Measurements from ENCODE around the gene PCDHB16.
"Not testable (repeated sequence)": the region's sequence is repeated elsewhere in the genome, so short reads cannot be mapped to it uniquely, and the experiment has no call there.

Gene PCDHB16

DNA sequence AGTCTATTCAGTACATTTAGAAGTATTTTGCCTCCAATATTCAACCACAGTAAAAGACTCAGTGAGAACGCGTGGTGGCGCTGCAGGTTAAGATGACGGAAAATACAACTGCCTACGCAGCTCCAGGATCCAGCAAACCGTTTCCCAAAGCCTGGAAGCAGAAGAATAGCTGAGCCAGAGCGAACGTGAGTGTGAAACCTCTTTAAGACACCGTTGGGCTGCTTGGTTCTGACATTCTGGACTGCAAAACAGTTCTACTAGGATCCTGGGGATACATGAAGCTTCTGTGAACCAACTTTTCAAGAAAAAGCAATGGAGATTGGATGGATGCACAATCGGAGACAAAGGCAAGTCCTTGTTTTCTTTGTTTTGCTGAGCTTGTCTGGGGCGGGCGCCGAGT is at the start of gene PCDHB16:
TSS of gene PCDHB16 (plus strand) at position 140 of the 400 bp plus-strand sequence. CDS start at position 313, 173 bp downstream.
- H3K27me3 Mint-ChIP-seq, result peaks cover 51% of the 10 kb centered on the region
- no peak within 1 kb of the TSS for H3K27ac Mint-ChIP-seq
- H3K9me3 Mint-ChIP-seq, result peaks cover 16% of the 10 kb centered on the region
- H3K4me3 Mint-ChIP-seq, result no peak within 1 kb of the TSS
- no peak for ATAC-seq
- peaks cover 7% of the 10 kb centered on the region for H3K4me1 Mint-ChIP-seq
- no peaks in the 10 kb centered on the region for H3K36me3 Mint-ChIP-seq

DNA sequence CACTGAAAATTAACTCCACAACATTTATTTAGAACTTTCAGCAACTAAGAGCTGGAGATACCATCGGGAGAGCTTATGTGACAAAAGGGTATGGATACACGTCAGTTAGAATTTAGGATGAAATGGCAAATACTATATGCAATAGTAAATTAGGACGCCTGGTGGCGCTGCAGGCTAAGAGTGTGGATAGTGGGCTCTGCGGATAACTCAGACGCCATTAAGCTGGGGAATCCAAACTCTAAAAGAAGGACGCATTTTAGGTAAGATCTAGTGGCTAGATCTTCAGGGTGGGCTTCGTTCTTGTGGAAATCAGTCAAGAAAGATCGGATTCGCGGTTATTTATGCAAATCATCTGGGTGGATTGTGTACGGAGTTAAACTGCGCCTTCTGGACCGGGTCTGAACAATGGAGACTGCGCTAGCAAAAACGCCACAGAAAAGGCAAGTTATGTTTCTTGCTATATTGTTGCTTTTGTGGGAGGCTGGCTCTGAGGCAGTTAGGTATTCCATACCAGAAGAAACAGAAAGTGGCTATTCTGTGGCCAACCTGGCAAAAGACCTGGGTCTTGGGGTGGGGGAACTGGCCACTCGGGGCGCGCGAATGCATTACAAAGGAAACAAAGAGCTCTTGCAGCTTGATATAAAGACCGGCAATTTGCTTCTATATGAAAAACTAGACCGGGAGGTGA is 47.0 kb upstream of the PCDHB16 start, which contains the start of gene PCDHB5:
TSS of gene PCDHB5 (plus strand) at position 177 of the 688 bp plus-strand sequence. CDS start at position 406, 229 bp downstream.
- Mint-ChIP-seq H3K27me3 (peaks cover 18% of the 10 kb centered on the region), H3K9me3 (peaks cover 17% of the 10 kb centered on the region), H3K4me1 (peaks cover 7% of the 10 kb centered on the region), H3K4me3 (no peak within 1 kb of the TSS), H3K27ac (no peak within 1 kb of the TSS), H3K36me3 (no peaks in the 10 kb centered on the region)
- no peak for ATAC-seq

DNA sequence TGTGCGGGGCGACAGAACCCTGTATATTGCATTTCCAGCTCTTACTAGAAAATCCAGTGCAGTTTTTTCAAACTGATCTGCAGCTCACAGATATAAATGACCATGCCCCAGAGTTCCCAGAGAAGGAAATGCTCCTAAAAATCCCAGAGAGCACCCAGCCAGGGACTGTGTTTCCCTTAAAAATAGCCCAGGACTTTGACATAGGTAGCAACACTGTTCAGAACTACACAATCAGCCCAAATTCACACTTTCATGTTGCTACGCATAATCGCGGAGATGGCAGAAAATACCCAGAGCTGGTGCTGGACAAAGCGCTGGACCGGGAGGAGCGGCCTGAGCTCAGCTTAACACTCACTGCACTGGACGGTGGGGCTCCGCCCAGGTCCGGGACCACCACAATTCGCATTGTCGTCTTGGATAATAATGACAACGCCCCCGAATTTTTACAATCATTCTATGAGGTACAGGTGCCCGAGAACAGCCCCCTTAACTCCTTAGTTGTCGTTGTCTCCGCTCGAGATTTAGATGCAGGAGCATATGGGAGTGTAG is 46.4 kb upstream of the PCDHB16 start:
- H3K9me3 Mint-ChIP-seq, result peaks cover 17% of the 10 kb centered on the region
- H3K4me1 Mint-ChIP-seq, result peaks cover 7% of the 10 kb centered on the region
- H3K4me3 Mint-ChIP-seq, result no peak overlapping the region
- peaks cover 18% of the 10 kb centered on the region for H3K27me3 Mint-ChIP-seq
- no peaks in the 10 kb centered on the region for H3K36me3 Mint-ChIP-seq
- H3K27ac Mint-ChIP-seq, result no peak overlapping the region
- no peak for ATAC-seq

DNA sequence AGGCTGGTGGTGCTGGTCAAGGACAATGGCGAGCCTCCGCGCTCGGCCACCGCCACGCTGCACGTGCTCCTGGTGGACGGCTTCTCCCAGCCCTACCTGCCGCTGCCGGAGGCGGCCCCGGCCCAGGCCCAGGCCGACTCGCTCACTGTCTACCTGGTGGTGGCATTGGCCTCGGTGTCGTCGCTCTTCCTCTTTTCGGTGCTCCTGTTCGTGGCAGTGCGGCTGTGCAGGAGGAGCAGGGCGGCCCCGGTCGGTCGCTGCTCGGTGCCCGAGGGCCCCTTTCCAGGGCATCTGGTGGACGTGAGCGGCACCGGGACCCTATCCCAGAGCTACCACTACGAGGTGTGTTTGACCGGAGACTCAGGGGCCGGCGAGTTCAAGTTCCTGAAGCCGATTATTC is 44.8 kb upstream of the PCDHB16 start:
- H3K4me1 Mint-ChIP-seq, H3K4me3 Mint-ChIP-seq, H3K36me3 Mint-ChIP-seq, H3K27ac Mint-ChIP-seq, ATAC-seq: not testable (repeated sequence)
- H3K27me3 Mint-ChIP-seq, result peaks cover 27% of the 10 kb centered on the region
- H3K9me3 Mint-ChIP-seq, result peaks cover 17% of the 10 kb centered on the region

DNA sequence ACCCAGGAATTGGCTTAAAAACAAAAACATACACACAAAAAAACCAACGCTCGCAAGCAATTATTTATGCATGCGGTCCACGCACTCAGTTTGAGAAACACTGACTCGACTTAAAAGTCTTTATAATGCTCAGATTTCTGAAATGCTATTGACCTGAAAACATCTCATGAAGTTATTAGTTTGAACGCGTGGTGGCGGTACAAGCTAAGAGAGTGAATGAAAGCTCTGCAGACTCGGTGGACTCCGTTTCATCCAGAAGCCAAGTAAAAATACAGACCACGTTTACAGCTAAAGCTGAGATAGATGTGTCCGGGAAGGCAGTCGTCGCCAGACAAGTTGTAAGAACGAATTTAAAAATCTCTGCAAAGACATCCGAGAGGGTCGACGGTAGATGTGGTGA is 32.4 kb upstream of the PCDHB16 start, which contains the start of gene PCDHB6:
TSS of gene PCDHB6 (plus strand) at position 246 of the 400 bp plus-strand sequence. CDS start 201 bp downstream, outside the sequence.
- Mint-ChIP-seq H3K36me3 (no peaks in the 10 kb centered on the region), H3K4me3 (peak within 1 kb of the TSS; percentile 31), H3K9me3 (peaks cover 5% of the 10 kb centered on the region), H3K27ac (no peak within 1 kb of the TSS), H3K27me3 (peaks cover 38% of the 10 kb centered on the region), H3K4me1 (peaks cover 12% of the 10 kb centered on the region)
- no peak for ATAC-seq

DNA sequence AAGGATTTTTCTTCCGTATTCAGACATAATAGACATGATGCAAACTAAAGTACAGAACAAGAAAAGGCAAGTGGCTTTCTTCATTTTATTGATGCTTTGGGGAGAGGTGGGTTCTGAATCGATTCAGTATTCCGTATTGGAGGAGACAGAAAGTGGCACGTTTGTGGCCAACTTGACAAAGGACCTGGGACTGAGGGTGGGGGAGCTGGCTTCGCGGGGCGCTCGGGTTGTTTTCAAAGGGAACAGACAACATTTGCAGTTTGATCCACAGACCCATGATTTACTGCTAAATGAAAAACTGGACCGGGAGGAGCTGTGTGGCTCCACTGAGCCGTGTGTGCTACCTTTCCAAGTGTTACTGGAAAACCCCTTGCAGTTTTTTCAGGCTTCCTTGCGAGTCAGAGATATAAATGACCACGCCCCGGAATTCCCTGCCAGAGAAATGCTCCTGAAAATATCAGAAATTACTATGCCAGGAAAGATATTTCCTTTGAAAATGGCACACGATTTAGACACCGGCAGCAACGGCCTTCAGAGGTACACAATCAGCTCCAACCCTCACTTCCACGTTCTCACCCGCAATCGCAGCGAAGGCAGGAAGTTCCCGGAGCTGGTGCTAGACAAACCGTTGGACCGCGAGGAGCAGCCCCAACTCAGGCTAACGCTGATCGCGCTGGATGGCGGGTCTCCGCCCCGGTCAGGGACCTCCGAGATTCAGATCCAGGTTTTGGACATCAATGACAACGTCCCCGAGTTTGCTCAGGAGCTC is 31.8 kb upstream of the PCDHB16 start:
- H3K27ac Mint-ChIP-seq, result no peak overlapping the region
- peaks cover 35% of the 10 kb centered on the region for H3K27me3 Mint-ChIP-seq
- H3K9me3 Mint-ChIP-seq, result peaks cover 5% of the 10 kb centered on the region
- no peaks in the 10 kb centered on the region for H3K36me3 Mint-ChIP-seq
- H3K4me1 Mint-ChIP-seq, result peaks cover 12% of the 10 kb centered on the region
- no peak overlapping the region for H3K4me3 Mint-ChIP-seq
- no peak for ATAC-seq

DNA sequence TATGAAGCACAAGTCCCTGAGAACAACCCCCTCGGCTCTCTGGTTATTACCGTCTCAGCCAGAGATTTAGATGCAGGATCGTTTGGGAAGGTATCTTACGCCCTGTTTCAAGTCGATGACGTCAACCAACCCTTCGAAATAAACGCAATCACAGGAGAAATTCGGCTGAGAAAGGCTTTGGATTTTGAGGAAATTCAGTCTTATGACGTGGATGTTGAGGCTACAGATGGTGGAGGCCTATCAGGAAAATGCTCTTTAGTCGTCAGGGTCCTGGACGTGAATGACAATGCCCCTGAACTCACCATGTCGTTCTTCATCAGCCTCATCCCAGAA is 31.2 kb upstream of the PCDHB16 start:
- Mint-ChIP-seq H3K27me3 (peaks cover 39% of the 10 kb centered on the region), H3K27ac (no peak overlapping the region), H3K4me1 (peaks cover 10% of the 10 kb centered on the region), H3K36me3 (no peaks in the 10 kb centered on the region), H3K9me3 (peaks cover 5% of the 10 kb centered on the region), H3K4me3 (no peak overlapping the region)
- no peak for ATAC-seq

DNA sequence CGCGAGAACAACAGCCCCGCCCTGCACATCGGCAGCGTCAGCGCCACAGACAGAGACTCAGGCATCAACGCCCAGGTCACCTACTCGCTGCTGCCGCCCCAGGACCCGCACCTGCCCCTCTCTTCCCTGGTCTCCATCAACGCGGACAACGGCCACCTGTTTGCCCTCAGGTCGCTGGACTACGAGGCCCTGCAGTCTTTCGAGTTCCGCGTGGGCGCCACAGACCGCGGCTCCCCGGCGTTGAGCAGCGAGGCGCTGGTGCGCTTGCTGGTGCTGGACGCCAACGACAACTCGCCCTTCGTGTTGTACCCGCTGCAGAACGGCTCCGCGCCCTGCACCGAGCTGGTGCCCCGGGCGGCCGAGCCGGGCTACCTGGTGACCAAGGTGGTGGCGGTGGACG is 30.6 kb upstream of the PCDHB16 start:
- H3K9me3 Mint-ChIP-seq, H3K36me3 Mint-ChIP-seq, ATAC-seq, H3K4me3 Mint-ChIP-seq, H3K27ac Mint-ChIP-seq, H3K4me1 Mint-ChIP-seq: not testable (repeated sequence)
- peaks cover 46% of the 10 kb centered on the region for H3K27me3 Mint-ChIP-seq

DNA sequence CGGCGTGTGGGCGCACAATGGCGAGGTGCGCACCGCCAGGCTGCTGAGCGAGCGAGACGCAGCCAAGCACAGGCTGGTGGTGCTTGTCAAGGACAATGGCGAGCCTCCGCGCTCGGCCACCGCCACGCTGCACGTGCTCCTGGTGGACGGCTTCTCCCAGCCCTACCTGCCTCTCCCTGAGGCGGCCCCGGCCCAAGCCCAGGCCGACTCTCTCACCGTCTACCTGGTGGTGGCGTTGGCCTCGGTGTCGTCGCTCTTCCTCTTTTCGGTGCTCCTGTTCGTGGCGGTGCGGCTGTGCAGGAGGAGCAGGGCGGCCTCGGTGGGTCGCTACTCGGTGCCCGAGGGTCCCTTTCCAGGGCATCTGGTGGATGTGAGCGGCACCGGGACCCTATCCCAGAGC is 30.1 kb upstream of the PCDHB16 start:
- H3K27ac Mint-ChIP-seq, ATAC-seq, H3K4me1 Mint-ChIP-seq, H3K9me3 Mint-ChIP-seq, H3K4me3 Mint-ChIP-seq, H3K36me3 Mint-ChIP-seq: not testable (repeated sequence)
- H3K27me3 Mint-ChIP-seq, result peaks cover 50% of the 10 kb centered on the region

DNA sequence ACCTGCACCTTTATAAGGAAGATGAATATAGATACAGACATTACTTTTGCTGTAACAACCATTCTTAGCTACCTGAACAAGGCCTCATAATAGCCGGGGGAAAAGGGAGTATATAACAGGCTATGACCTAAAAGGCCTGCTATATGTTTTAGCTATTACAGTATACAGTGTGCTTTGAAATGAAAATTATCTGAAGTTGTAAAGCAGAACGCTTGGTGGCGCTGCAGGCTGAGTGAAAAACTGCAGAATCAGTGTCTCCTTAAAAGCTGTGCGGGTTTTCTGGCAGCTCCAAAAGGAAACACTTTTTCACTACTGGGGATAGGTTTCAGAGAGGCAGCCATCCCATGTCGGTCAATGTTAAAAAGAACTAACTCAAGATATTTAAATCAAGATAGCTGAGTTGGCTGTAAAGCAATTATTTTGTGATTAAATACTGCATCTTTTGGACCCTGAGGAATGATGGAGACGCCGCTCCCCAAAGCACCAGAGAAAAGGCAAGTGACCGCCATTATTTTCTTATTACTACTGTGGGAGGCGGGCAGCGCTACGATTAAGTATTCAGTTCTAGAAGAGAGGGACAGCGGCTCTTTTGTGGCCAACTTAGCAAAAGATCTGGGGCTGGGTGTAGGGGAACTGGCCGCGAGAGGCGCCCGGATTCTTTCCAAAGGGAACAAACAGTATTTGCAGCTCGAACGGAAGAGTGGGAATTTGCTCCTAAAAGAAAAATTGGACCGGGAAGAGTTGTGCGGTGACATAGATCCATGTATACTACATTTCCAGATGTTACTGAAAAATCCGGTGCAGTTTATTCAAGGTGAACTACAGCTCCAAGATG is 26.4 kb upstream of the PCDHB16 start:
- Mint-ChIP-seq H3K27me3 (peaks cover 42% of the 10 kb centered on the region), H3K9me3 (peaks cover 5% of the 10 kb centered on the region), H3K36me3 (no peaks in the 10 kb centered on the region), H3K4me3 (no peak overlapping the region), H3K27ac (no peak overlapping the region), H3K4me1 (no peaks in the 10 kb centered on the region)
- no peak for ATAC-seq

DNA sequence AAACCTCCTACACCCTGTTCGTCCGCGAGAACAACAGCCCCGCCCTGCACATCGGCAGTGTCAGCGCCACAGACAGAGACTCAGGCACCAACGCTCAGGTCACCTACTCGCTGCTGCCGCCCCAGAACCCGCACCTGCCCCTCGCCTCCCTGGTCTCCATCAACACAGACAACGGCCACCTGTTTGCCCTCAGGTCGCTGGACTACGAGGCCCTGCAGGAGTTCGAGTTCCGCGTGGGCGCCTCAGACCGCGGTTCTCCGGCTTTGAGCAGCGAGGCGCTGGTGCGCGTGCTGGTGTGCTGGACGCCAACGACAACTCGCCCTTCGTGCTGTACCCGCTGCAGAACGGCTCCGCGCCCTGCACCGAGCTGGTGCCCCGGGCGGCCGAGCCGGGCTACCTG is 24.8 kb upstream of the PCDHB16 start:
- ATAC-seq, H3K4me1 Mint-ChIP-seq, H3K36me3 Mint-ChIP-seq, H3K27ac Mint-ChIP-seq, H3K9me3 Mint-ChIP-seq, H3K4me3 Mint-ChIP-seq: not testable (repeated sequence)
- peaks cover 38% of the 10 kb centered on the region for H3K27me3 Mint-ChIP-seq

DNA sequence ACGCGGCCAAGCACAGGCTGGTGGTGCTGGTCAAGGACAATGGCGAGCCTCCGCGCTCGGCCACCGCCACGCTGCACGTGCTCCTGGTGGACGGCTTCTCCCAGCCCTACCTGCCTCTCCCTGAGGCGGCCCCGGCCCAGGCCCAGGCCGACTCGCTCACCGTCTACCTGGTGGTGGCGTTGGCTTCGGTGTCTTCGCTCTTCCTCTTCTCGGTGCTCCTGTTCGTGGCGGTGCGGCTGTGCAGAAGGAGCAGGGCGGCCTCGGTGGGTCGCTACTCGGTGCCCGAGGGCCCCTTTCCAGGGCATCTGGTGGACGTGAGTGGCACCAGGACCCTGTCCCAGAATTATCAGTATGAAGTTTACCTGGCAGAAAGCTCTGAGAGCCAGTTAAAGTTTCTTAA is 24.3 kb upstream of the PCDHB16 start:
- H3K36me3 Mint-ChIP-seq, H3K4me1 Mint-ChIP-seq, H3K4me3 Mint-ChIP-seq, H3K9me3 Mint-ChIP-seq, ATAC-seq, H3K27ac Mint-ChIP-seq: not testable (repeated sequence)
- H3K27me3 Mint-ChIP-seq, result peaks cover 33% of the 10 kb centered on the region

DNA sequence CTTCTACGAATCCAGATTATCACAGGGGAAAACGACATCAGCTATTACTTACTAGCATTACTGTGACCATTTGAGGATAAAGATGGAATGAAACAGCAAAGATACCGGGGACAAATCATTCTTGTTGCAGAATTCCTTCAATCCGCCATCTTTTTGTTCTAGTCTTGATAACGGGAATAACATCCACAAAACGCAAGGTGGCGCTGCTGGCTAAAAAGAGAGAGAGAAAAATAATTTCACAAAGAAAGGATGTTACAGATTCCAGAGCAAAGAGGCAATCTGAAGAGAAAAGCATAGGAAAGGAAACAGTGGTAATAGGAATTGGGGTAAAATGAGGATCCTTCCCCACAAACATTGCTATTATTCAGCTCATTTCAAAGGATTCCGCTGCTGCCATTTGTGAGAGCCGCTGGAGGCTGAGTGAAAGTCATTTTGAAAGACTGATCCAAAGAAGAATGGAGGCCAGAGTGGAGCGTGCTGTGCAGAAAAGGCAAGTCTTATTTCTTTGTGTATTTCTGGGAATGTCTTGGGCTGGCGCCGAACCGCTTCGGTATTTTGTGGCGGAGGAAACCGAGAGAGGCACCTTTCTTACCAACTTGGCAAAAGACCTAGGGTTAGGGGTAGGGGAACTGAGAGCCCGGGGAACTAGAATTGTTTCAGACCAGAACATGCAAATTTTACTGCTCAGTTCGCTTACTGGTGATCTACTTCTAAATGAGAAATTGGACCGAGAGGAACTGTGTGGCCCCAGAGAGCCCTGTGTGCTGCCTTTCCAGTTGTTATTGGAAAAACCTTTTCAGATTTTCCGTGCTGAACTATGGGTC is 9.6 kb upstream of the PCDHB16 start, which contains the start of gene PCDHB7:
TSS of gene PCDHB7 (plus strand) at position 264 of the 824 bp plus-strand sequence. CDS start at position 456, 192 bp downstream.
- Mint-ChIP-seq H3K4me3 (no peak within 1 kb of the TSS), H3K9me3 (peaks cover 3% of the 10 kb centered on the region), H3K4me1 (no peaks in the 10 kb centered on the region), H3K27me3 (peaks cover 30% of the 10 kb centered on the region), H3K27ac (no peak within 1 kb of the TSS), H3K36me3 (no peaks in the 10 kb centered on the region)
- ATAC-seq, result no peak

Data from stimulated activated memory B cell treated with anti-CD40 and anti-IgM and Interleukin-4, amounts not matched to agents 10 μg/mL and 1 μg/mL and 100 μg/mL, for 72 hours (primary cell).